Caco-2 (cell line): Measurements from ENCODE around the gene LYPD1. TPM values are rescaled to one million over a fixed set of nuclear protein-coding genes. Genes with fewer than 3 reads are reported as not detected.
A peak's percentile ranks its signal among the peaks of the same experiment; 100 is the strongest.

Experiments
- BruUV-seq: library from RNA; stranded (reverse); fragments of 400-500 nt; replicated peaks from 2 replicates; lab custom pipeline; 2021; lab: Mats Ljungman, UMichigan
- CTCF ChIA-PET: fragments of 300-600 bp; sonication (Branson Sonifier 250); formaldehyde crosslinking; loops from one replicate; lab custom pipeline; 2022; ENCODE audit warnings: antibody characterized with exemption; lab: Charles Lee
- POLR2A ChIA-PET: fragments of 300-600 bp; sonication (Branson Sonifier 250); formaldehyde crosslinking; loops from one replicate; lab custom pipeline; 2022; ENCODE audit warnings: antibody characterized with exemption; lab: Charles Lee
- DNase-seq, 2 experiments: peaks; one replicate each; pipeline versions ENCODE4 v3.0.0 to v3.0.0-alpha.2; 2020 to 2022
- H3K27me3 ChIP-seq: replicated peaks from 2 replicates; pipeline ENCODE4 v1.6.0; 2011; ENCODE audit warnings: low read length; ENCODE audit not compliant: control insufficient read depth, insufficient read depth
- H3K36me3 ChIP-seq: 2 replicates; pipeline ENCODE4 v1.5.1; 2011; ENCODE audit warnings: low read length; ENCODE audit not compliant: control insufficient read depth, insufficient read depth
- H3K4me1 ChIP-seq: fragments of 250-450 bp; sonication (Bioruptor Pico); 2 replicates; pipeline ENCODE4 v1.5.1; 2020; ENCODE audit warnings: mild to moderate bottlenecking
- H3K4me3 ChIP-seq: 2 replicates; pipeline ENCODE4 v1.5.1; 2011; ENCODE audit warnings: low read depth, mild to moderate bottlenecking, control low read depth, low read length
- H3K9me3 ChIP-seq: fragments of 250-450 bp; sonication (Bioruptor Pico); 2 replicates; pipeline ENCODE4 v1.5.1; 2020; ENCODE audit warnings: mild to moderate bottlenecking, moderate library complexity
- H3K27ac Mint-ChIP-seq: one replicate; pipeline ENCODE4 v1.8.0; 2022; ENCODE audit warnings: mixed read lengths; ENCODE audit not compliant: unreplicated experiment
- H3K27me3 Mint-ChIP-seq: one replicate; pipeline ENCODE4 v1.8.0; 2022; ENCODE audit warnings: mixed read lengths; ENCODE audit not compliant: insufficient read depth, unreplicated experiment
- H3K36me3 Mint-ChIP-seq: one replicate; pipeline ENCODE4 v1.8.0; 2022; ENCODE audit warnings: mild to moderate bottlenecking, mixed read lengths; ENCODE audit not compliant: insufficient read depth, unreplicated experiment
- H3K4me1 Mint-ChIP-seq: one replicate; pipeline ENCODE4 v1.8.0; 2022; ENCODE audit warnings: low read depth, mixed read lengths; ENCODE audit not compliant: unreplicated experiment
- H3K4me3 Mint-ChIP-seq: one replicate; pipeline ENCODE4 v1.8.0; 2022; ENCODE audit warnings: mild to moderate bottlenecking, moderate library complexity, mixed read lengths; ENCODE audit not compliant: unreplicated experiment
- H3K9me3 Mint-ChIP-seq: one replicate; pipeline ENCODE4 v1.8.0; 2022; ENCODE audit warnings: mixed read lengths; ENCODE audit not compliant: unreplicated experiment
- intact Hi-C: fragments of 100-400 bp; cut with micrococcal nuclease; formaldehyde crosslinking; loops from one replicate; pipeline ENCODE4 v1.10.0; 2022; ENCODE audit not compliant: unreplicated experiment
- total RNA-seq: library from RNA; stranded (reverse); gene quantifications from 2 replicates; pipeline ENCODE4 v1.2.3, GENCODE V29; 2022
- TF ChIP-seq, protein P1 (sequence below), 2 experiments: fragments of 200-600 bp in 1 of 2; IDR thresholded peaks; 1 replicate in 1 of 2; 2 replicates in 1 of 2; pipeline versions ENCODE4 v1.5.1 to v1.8.0; 2011 to 2022; ENCODE audit warnings: antibody characterized with exemption in 1 of 2, control low read depth in 1 of 2, inconsistent platforms in 1 of 2, low read depth in 1 of 2, low read length in 1 of 2, mild to moderate bottlenecking in 1 of 2, moderate library complexity in 1 of 2; ENCODE audit not compliant: insufficient read depth in 1 of 2, severe bottlenecking in 1 of 2, unreplicated experiment in 1 of 2

Gene LYPD1
- total RNA-seq, 1 experiment from 2014 or later = 15.8 TPM

DNA sequence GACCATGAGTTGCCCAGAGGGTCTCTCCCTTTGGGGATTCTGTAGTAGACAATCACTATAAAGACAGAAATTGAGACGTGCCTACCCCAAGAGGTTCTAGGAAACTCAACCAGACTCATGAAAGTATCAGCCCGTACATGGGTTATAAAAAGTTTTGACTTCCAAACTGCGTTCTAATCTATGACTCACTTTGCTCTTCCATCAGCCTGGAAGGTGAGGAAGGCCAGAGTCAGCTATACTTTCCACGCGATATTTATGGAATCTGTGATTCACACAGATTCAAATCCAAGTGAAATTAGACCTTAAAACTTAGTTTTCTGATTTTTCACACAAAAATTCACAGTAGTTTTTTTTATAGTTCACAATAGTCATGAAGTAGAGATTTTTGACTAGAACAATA, 7.7 kb upstream of the LYPD1 start:
- H3K9me3 Mint-ChIP-seq = no peaks in the 10 kb centered on the region
- Histone ChIP-seq H3K4me3 (no peak overlapping the region), H3K4me1 (peaks cover 5% of the 10 kb centered on the region; the same call in 1 of the 2 replicates), H3K36me3 (no peaks in the 10 kb centered on the region), H3K27me3 (no peaks in the 10 kb centered on the region), H3K9me3 (no peaks in the 10 kb centered on the region)
- no peak overlapping the region for H3K4me3 Mint-ChIP-seq
- BruUV-seq = no TSS peak
- ChIA-PET CTCF (interaction anchor here (1.0 kb wide), 1 partner anchor 329 kb away, joined by 4 read pairs; no protein-coding TSS in a partner anchor), POLR2A (no interaction called here)
- H3K27me3 Mint-ChIP-seq = peaks cover 5% of the 10 kb centered on the region
- DNase-seq = no peak
- H3K4me1 Mint-ChIP-seq = no peaks in the 10 kb centered on the region
- H3K27ac Mint-ChIP-seq = no peak overlapping the region
- TF ChIP-seq, protein P1, sequence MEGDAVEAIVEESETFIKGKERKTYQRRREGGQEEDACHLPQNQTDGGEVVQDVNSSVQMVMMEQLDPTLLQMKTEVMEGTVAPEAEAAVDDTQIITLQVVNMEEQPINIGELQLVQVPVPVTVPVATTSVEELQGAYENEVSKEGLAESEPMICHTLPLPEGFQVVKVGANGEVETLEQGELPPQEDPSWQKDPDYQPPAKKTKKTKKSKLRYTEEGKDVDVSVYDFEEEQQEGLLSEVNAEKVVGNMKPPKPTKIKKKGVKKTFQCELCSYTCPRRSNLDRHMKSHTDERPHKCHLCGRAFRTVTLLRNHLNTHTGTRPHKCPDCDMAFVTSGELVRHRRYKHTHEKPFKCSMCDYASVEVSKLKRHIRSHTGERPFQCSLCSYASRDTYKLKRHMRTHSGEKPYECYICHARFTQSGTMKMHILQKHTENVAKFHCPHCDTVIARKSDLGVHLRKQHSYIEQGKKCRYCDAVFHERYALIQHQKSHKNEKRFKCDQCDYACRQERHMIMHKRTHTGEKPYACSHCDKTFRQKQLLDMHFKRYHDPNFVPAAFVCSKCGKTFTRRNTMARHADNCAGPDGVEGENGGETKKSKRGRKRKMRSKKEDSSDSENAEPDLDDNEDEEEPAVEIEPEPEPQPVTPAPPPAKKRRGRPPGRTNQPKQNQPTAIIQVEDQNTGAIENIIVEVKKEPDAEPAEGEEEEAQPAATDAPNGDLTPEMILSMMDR (IDR thresholded peaks at IDR 0.05; ENCODE audit: insufficient read depth in 1 of 2, low read depth in 1 of 2, low read length in 1 of 2, severe bottlenecking in 1 of 2, unreplicated experiment in 1 of 2) = no peak
- no peaks in the 10 kb centered on the region for H3K36me3 Mint-ChIP-seq
- intact Hi-C loops = loop anchor here (1.0 to 10.0 kb wide), 2 partner anchors 117 to 176 kb away; no protein-coding TSS in a partner anchor

DNA sequence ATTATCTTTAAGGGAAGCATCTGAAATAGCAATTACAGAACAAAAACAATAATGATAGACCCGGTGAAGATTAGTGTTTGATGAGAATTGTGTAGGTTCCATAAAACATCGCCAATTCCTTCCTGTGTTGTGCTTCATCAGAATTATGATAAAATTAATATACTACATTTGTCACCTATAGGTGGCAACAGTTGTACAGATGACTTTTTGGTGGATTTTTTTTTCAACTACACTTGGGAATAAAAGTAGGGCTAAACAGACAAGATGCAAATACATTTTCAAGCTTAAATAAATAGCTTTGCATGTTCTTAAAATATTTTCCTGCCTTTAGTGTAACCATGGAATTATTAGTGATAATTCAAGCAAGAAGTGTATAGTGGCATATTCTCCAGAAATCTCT, 7.0 kb upstream of the LYPD1 start:
- Mint-ChIP-seq H3K27me3 (peaks cover 5% of the 10 kb centered on the region), H3K9me3 (no peaks in the 10 kb centered on the region), H3K27ac (no peak overlapping the region), H3K4me1 (no peaks in the 10 kb centered on the region), H3K36me3 (no peaks in the 10 kb centered on the region), H3K4me3 (no peak overlapping the region)
- peaks cover 8% of the 10 kb centered on the region; the same call in 1 of the 2 replicates for H3K4me1 ChIP-seq
- H3K27me3 ChIP-seq = no peaks in the 10 kb centered on the region
- intact Hi-C loops = loop anchor here (1.0 to 10.0 kb wide), 2 partner anchors 118 to 176 kb away; no protein-coding TSS in a partner anchor
- CTCF ChIA-PET = interaction anchor here (0.9 to 1.0 kb wide), 3 partner anchors 130 to 494 kb away, joined by 3 to 5 read pairs (median 4); no protein-coding TSS in a partner anchor
- BruUV-seq = no TSS peak
- no peak overlapping the region for H3K4me3 ChIP-seq
- POLR2A ChIA-PET = no interaction called here
- H3K36me3 ChIP-seq = no peaks in the 10 kb centered on the region
- DNase-seq = no peak
- TF ChIP-seq, protein P1 (IDR thresholded peaks at IDR 0.05; ENCODE audit: insufficient read depth in 1 of 2, low read depth in 1 of 2, low read length in 1 of 2, severe bottlenecking in 1 of 2, unreplicated experiment in 1 of 2) = peak; percentile 7 to 27
- H3K9me3 ChIP-seq = no peaks in the 10 kb centered on the region

DNA sequence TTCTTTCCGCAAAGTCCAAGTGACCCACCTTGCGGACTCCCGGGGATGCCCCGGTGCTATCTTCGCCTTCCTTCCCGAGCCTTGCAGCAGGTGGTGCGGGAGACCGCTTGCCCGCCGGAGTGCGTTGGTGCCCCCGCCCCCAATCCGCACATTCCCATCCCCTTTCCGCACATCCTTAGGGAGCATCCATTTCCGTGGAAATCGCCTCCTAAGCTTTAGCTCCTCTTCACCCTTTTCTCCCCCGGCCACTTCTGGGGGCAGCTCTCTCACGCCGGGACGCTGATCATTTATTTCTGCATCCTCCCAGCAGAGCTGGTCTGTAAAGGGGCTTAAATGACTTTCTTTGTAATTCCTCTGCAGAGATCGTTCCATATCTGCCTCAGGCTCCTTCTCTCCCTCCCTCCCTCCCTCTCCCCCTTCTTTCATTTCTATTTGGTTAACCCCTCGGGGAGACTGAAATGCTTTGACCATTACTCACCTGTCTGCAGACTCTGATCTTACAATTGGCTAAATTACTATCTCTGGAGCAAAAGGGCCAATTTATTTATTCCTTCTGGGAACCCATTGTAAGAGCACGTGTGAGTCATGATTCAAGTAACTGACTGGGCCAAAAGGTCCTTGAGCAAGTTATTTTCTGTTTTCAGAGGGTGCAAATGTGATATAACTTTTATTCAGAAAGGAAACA, 1.3 kb upstream of the LYPD1 start:
- ChIA-PET POLR2A (no interaction called here), CTCF (interaction anchor here (0.6 to 1.1 kb wide), 2 partner anchors 59 to 124 kb away, joined by 3 to 5 read pairs; no protein-coding TSS in a partner anchor)
- intact Hi-C loops = loop anchor here (2.0 to 10.0 kb wide), 7 partner anchors 124 to 500 kb away; partner anchors contain the start of gene GPR39
- Histone ChIP-seq H3K4me1 (peaks cover 11% of the 10 kb centered on the region), H3K27me3 (no peaks in the 10 kb centered on the region; the same call in 1 of the 2 replicates), H3K4me3 (peak overlapping the region; percentile 53), H3K9me3 (no peaks in the 10 kb centered on the region), H3K36me3 (no peaks in the 10 kb centered on the region)
- TF ChIP-seq, protein P1 (IDR thresholded peaks at IDR 0.05; ENCODE audit: insufficient read depth in 1 of 2, low read depth in 1 of 2, low read length in 1 of 2, severe bottlenecking in 1 of 2, unreplicated experiment in 1 of 2) = no peak
- peak overlapping the region; percentile 74 for H3K4me3 Mint-ChIP-seq
- peak in 1 of 2 experiments; percentile 18 for DNase-seq
- H3K9me3 Mint-ChIP-seq = no peaks in the 10 kb centered on the region
- H3K36me3 Mint-ChIP-seq = peaks cover 11% of the 10 kb centered on the region
- BruUV-seq = no TSS peak
- H3K27me3 Mint-ChIP-seq = no peaks in the 10 kb centered on the region
- H3K4me1 Mint-ChIP-seq = peaks cover 9% of the 10 kb centered on the region
- H3K27ac Mint-ChIP-seq = no peak overlapping the region
